WI38 (cell line): ENCODE data around the gene GEMIN4.
A peak's percentile ranks its signal among the peaks of the same experiment; 100 is the strongest.
"Not testable (repeated sequence)": the region's sequence is repeated elsewhere in the genome, so short reads cannot be mapped to it uniquely, and the experiment has no call there.

Source experiments
- H3K4me3 ChIP-seq: 2 replicates; pipeline ENCODE4 v1.5.1; 2011; ENCODE audit warnings: low read depth, mild to moderate bottlenecking, control low read depth, low read length
- CTCF ChIP-seq: IDR thresholded peaks from 2 replicates; pipeline ENCODE4 v1.5.1; 2012; ENCODE audit warnings: low read depth, mild to moderate bottlenecking, control low read depth, low read length

The GEMIN4 gene

GRCh38 chr17:704111-704864, 47.8 kb downstream of the GEMIN4 start:
- H3K4me3 ChIP-seq = no peak overlapping the region

GRCh38 chr17:703081-703875, 48.8 kb downstream of the GEMIN4 start:
- H3K4me3 ChIP-seq = no peak overlapping the region
- TF ChIP-seq CTCF = no peak

More at GRCh38 chr17:704111-704864, 47.8 kb downstream of the GEMIN4 start:
- TF ChIP-seq CTCF = no peak

- TF ChIP-seq CTCF = peak; percentile 23; the same call in 1 of the 2 replicates
- H3K4me3 ChIP-seq = no peak overlapping the region
Observed at GRCh38 chr17:700504-701094, 51.5 kb downstream of the GEMIN4 start.

GRCh38 chr17:699345-699744, 52.7 kb downstream of the GEMIN4 start:
- TF ChIP-seq CTCF = no peak

GRCh38 chr17:698096-698495, 54.0 kb downstream of the GEMIN4 start:
- H3K4me3 ChIP-seq = not testable (repeated sequence)

More at GRCh38 chr17:699345-699744, 52.7 kb downstream of the GEMIN4 start:
- H3K4me3 ChIP-seq = no peak overlapping the region

- H3K4me3 ChIP-seq = no peak overlapping the region
- no peak for TF ChIP-seq CTCF
Observed at GRCh38 chr17:697682-698081, 54.4 kb downstream of the GEMIN4 start.

GRCh38 chr17:696369-696768, 55.7 kb downstream of the GEMIN4 start:
- TF ChIP-seq CTCF = no peak
- H3K4me3 ChIP-seq = no peak overlapping the region
